GM12872 (cell line): ENCODE results near the gene DNPEP.

Source experiments
- TF ChIP-seq, protein P1 (sequence below): IDR thresholded peaks from 3 replicates; pipeline ENCODE4 v1.5.1; 2011; ENCODE audit warnings: low read depth, mild to moderate bottlenecking, low read length, moderate library complexity; ENCODE audit not compliant: insufficient read depth

Gene DNPEP

DNA sequence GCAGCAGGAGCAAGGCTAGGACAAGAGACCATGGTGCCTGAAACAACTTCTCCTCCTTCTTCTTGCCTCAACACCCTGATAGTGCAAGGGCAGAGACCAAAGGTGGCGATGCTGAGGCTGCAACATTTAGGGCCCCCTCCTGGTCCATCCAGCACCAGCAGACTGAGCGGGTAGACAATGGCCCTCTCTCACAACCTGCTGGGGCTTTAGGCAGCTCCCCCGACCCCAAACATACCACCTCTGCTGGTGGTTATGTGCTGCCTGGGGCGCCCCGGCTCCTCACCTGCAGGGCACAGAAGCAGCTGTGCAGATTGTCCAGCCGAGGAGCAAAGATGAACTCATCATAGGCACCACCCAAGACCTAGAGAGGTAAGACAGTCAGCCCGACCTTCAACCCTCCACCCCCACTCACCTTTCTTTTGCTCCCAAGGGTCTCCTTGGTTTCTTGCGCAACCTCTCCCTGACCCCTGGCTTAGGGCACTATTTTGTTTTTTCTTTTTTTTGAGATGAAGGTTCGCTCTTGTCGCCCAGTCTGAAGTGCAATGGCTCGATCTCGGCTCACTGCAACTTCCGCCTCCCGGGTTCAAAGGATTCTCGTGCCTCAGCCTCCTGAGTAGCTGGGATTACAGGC, 3.5 kb downstream of the DNPEP start:
- TF ChIP-seq, protein P1, sequence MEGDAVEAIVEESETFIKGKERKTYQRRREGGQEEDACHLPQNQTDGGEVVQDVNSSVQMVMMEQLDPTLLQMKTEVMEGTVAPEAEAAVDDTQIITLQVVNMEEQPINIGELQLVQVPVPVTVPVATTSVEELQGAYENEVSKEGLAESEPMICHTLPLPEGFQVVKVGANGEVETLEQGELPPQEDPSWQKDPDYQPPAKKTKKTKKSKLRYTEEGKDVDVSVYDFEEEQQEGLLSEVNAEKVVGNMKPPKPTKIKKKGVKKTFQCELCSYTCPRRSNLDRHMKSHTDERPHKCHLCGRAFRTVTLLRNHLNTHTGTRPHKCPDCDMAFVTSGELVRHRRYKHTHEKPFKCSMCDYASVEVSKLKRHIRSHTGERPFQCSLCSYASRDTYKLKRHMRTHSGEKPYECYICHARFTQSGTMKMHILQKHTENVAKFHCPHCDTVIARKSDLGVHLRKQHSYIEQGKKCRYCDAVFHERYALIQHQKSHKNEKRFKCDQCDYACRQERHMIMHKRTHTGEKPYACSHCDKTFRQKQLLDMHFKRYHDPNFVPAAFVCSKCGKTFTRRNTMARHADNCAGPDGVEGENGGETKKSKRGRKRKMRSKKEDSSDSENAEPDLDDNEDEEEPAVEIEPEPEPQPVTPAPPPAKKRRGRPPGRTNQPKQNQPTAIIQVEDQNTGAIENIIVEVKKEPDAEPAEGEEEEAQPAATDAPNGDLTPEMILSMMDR = no peak

DNA sequence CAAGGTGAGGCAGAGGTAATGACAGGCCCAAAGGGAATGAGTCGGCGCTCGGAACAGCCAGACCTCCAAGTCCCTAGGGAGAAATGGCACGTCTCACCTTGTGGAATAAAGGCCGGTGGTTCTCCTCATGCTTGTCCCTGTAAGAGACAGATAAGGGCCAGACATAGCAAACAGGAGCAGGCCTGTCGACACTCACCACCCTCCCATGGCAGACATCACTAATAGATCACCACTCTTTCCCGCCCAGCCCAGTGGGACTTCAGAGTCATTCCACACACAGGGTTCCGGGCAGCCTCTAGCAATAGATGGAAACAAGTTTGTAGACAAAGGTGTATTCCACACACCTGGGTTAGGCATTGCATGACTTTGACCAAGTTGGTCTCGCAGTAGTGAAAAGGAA, 6.3 kb downstream of the DNPEP start:
- TF ChIP-seq, protein P1 = no peak

DNA sequence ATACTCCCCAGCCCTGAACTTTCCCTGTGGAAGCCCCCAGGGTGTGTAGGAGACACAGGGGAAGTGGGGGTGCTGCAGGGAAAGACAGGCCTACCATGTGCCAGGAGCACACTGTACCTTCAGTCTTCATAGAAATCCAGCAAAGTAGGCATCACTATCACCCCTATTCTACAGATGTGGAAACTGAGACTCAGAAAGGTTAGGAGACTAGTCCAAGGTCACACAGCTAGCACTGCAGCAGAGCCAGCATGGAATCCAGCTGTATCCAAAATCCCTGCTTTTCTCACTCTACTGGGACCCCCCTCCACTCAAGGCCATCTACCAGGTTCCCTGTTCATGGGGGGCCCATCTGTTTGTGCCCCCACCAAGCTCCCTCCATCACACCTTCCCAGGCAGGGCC, 6.8 kb downstream of the DNPEP start:
- TF ChIP-seq, protein P1 = no peak

DNA sequence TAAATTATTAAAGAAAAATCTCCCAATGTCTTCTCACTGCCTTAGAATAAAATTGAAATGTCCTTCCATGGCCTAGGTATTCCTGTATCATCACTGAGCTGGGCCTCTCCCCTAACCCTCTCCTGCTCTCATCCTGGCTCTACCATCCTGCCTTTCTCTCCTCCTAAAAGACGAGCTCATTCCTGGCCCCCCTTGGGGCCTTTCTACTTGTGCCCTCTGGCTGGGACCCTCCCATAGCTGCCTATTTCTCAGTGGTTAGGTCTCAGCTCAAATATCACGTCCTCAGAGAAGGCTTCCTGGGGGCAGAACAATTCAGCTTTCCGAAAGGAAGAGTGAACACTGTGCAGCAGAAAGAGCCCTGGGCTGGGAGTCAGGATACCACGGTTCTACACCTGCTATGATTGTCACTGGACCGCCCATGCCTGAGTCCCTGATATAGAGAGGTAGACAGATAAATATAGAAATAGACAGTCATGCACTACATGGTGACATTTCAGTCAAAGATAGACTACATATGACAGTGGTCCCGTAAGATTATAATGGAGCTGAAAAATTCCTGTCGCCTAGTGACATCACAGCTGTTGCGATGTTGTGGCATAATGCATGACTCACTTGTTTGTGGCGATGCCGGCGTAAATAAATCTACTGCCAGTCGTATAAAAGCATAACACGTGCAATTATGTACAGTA, 9.4 kb downstream of the DNPEP start:
- TF ChIP-seq, protein P1 = no peak

DNA sequence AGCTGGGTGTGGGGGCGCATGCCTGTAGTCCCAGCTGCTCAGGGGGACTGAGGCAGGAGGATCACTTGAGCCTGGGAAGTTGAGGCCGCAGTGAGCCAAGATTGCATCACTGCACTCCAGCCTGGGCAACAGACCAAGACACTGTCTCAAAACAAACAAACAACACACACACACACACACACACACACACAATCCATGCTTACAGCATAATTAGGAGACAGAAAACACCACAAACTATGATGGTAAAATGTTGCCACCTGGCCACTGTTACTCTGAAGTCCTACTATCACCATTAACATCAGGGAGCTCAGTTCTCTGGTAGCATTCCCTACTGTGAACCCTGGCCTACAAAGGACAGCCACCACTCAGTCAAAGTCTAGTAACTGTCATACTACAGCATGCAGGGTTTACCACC, 18.3 kb downstream of the DNPEP start:
- TF ChIP-seq, protein P1 = no peak

DNA sequence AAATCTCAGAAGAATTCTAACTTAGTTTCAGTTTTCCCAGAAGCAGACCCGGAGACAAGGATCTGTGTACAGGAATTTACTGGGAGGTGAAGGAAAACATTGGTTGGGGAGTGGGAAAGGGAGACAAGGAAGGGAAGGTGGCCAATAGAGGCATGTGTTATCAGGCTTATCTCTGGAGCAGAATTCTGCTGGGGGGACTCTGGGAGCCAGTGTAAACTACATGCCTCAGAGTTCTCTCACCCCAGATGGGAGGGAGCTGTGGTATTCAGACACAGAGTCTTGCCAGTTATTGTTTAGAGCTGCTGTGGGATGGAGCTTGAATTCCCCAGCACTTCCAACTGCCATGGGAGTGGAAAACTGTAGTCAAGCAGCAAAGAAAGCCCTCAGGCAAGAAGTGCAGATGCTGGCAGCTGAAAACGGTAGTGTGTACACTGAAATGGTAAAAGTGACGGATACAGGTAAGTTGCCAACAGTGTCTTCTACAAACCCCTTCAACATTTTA, 19.0 kb downstream of the DNPEP start:
- TF ChIP-seq, protein P1 = no peak

DNA sequence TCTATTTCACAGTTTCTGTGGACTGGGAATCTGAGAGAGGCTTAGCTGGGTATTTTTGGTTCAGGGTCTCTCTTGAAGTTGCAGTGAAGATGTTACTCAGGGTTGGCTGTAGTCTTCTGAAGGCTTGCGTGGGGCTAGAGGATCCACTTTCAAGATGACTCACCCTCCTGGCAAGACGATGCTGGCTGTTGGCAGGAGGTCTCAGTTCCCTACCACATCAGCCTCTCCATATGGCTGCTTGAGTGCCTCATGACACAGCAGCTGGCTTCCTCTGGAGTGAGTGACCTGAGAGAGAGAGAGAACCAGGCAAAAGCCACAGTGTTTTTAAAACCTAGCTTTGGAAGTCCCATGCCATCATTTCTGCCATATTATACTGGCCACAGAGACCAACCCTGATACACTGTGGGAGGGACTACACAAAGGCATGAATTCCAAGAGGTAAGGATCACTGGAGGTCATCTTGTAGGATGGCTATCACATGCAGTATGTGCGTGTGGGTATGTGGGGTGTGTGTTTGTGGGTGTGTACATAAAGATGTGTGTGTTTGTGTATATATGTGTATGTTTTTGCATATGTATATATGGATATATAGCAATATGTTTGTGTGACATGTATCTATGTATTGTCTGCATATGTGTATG, 25.1 kb downstream of the DNPEP start:
- TF ChIP-seq, protein P1 = no peak
